NCI-H2107 treated with DMSO at 0.1 percent for 48 hours (cell line): ENCODE results near the gene ANO7.
A peak's percentile ranks its signal among the peaks of the same experiment; 100 is the strongest.

Experiments
- DNase-seq: peaks from one replicate; lab custom pipeline; 2025; ENCODE audit not compliant: unreplicated experiment; lab: John Stamatoyannopoulos, UW

ANO7 gene

GRCh38 chr2:241225545-241225944 is 37.1 kb downstream of the ANO7 start:
- DNase-seq: no peak

GRCh38 chr2:241225983-241226382 is 37.5 kb downstream of the ANO7 start:
- no peak for DNase-seq

GRCh38 chr2:241226723-241227572 is 38.5 kb downstream of the ANO7 start:
- no peak for DNase-seq

GRCh38 chr2:241227594-241227993 is 39.1 kb downstream of the ANO7 start:
- DNase-seq: no peak

- no peak for DNase-seq
Observed at GRCh38 chr2:241228081-241228859, 39.8 kb downstream of the ANO7 start.

GRCh38 chr2:241228860-241229516 is 40.5 kb downstream of the ANO7 start:
- no peak for DNase-seq

- DNase-seq: no peak
Observed at GRCh38 chr2:241229563-241230401, 41.3 kb downstream of the ANO7 start.

- no peak for DNase-seq
Observed at GRCh38 chr2:241230435-241230834, 42.0 kb downstream of the ANO7 start.

GRCh38 chr2:241232736-241233575 is 44.5 kb downstream of the ANO7 start:
- peak; percentile 26 for DNase-seq

- no peak for DNase-seq
Observed at GRCh38 chr2:241234066-241234790, 45.8 kb downstream of the ANO7 start.

GRCh38 chr2:241234962-241235740 is 46.7 kb downstream of the ANO7 start:
- DNase-seq: no peak

GRCh38 chr2:241235859-241236593 is 47.5 kb downstream of the ANO7 start:
- DNase-seq: no peak

GRCh38 chr2:241237047-241237446 is 48.6 kb downstream of the ANO7 start:
- no peak for DNase-seq

- DNase-seq: no peak
Observed at GRCh38 chr2:241237949-241238371, 49.5 kb downstream of the ANO7 start.

GRCh38 chr2:241238693-241239198 is 50.3 kb downstream of the ANO7 start:
- DNase-seq: no peak

- no peak for DNase-seq
Observed at GRCh38 chr2:241239552-241240202, 51.2 kb downstream of the ANO7 start.
